DMS 273 (cell line): Measurements from ENCODE around the gene NKIRAS2.

Source experiments
- DNase-seq: peaks from one replicate; lab custom pipeline; 2025; ENCODE audit not compliant: unreplicated experiment; lab: John Stamatoyannopoulos, UW

NKIRAS2 gene

GRCh38 chr17:42053731-42054500 lies 34.0 kb downstream of the NKIRAS2 start:
- DNase-seq = no peak

GRCh38 chr17:42055027-42055426 lies 35.1 kb downstream of the NKIRAS2 start:
- DNase-seq = no peak

GRCh38 chr17:42055496-42055895 lies 35.6 kb downstream of the NKIRAS2 start:
- no peak for DNase-seq

GRCh38 chr17:42056635-42057034 lies 36.7 kb downstream of the NKIRAS2 start:
- DNase-seq = no peak

GRCh38 chr17:42058063-42058462 lies 38.2 kb downstream of the NKIRAS2 start:
- DNase-seq = peak; percentile 28

- no peak for DNase-seq
Observed at GRCh38 chr17:42059815-42060214, 39.9 kb downstream of the NKIRAS2 start.

- no peak for DNase-seq
Observed at GRCh38 chr17:42060231-42060630, 40.3 kb downstream of the NKIRAS2 start.

GRCh38 chr17:42061646-42062487 lies 42.0 kb downstream of the NKIRAS2 start:
- DNase-seq = peak; percentile 73

GRCh38 chr17:42062681-42063080 lies 42.8 kb downstream of the NKIRAS2 start:
- DNase-seq = no peak

- DNase-seq = no peak
Observed at GRCh38 chr17:42065201-42065600, 45.3 kb downstream of the NKIRAS2 start.

- peak; percentile 87 for DNase-seq
Observed at GRCh38 chr17:42067371-42068091, 47.6 kb downstream of the NKIRAS2 start.

- peak; percentile 43 for DNase-seq
Observed at GRCh38 chr17:42068979-42069378, 49.1 kb downstream of the NKIRAS2 start.

- DNase-seq = peak; percentile 35
Observed at GRCh38 chr17:42071810-42072209, 51.9 kb downstream of the NKIRAS2 start.

- DNase-seq = peak; percentile 40
Observed at GRCh38 chr17:42072323-42073187, 52.7 kb downstream of the NKIRAS2 start.
